Endodermal cell (in vitro differentiated cells): ENCODE data around the gene CALB2. TPM values are rescaled to one million over a fixed set of nuclear protein-coding genes. Genes with fewer than 3 reads are reported as not detected.

Experiments
- DNase-seq: peaks from one replicate; pipeline ENCODE4 v3.0.0-alpha.2; 2017
- H3K27ac ChIP-seq: 2 replicates; pipeline ENCODE4 v1.5.1; 2013; ENCODE audit warnings: mild to moderate bottlenecking, low read depth, low read length, moderate library complexity
- H3K27me3 ChIP-seq: 2 replicates; pipeline ENCODE4 v1.6.1; 2013; ENCODE audit warnings: mild to moderate bottlenecking, low read length, moderate library complexity; ENCODE audit not compliant: insufficient read depth, control insufficient read depth, poor library complexity, severe bottlenecking
- H3K36me3 ChIP-seq: 2 replicates; pipeline ENCODE4 v1.7.0; 2013; ENCODE audit warnings: mild to moderate bottlenecking, low read length, moderate library complexity; ENCODE audit not compliant: control insufficient read depth, insufficient read depth
- H3K4me1 ChIP-seq: one replicate; pipeline ENCODE4 v1.7.0; 2013; ENCODE audit warnings: low read length; ENCODE audit not compliant: control insufficient read depth, insufficient read depth
- H3K4me3 ChIP-seq: 2 replicates; pipeline ENCODE4 v1.5.1; 2013; ENCODE audit warnings: mild to moderate bottlenecking, low read length, moderate library complexity
- H3K9ac ChIP-seq: 2 replicates; pipeline ENCODE4 v1.6.1; 2013; ENCODE audit warnings: mild to moderate bottlenecking, low read length, moderate library complexity; ENCODE audit not compliant: poor library complexity, severe bottlenecking; ENCODE audit errors: extremely low read depth
- H3K9me3 ChIP-seq: 2 replicates; pipeline ENCODE4 v1.6.1; 2013; ENCODE audit warnings: mild to moderate bottlenecking, low read length, moderate library complexity; ENCODE audit not compliant: control insufficient read depth
- H3K27ac Mint-ChIP-seq: 2 replicates; pipeline ENCODE4 v1.8.0; 2020; ENCODE audit warnings: mixed read lengths
- H3K27me3 Mint-ChIP-seq: 2 replicates; pipeline ENCODE4 v1.8.0; 2021; ENCODE audit warnings: mild to moderate bottlenecking, mixed read lengths; ENCODE audit not compliant: insufficient read depth
- H3K36me3 Mint-ChIP-seq: 2 replicates; pipeline ENCODE4 v1.8.0; 2020; ENCODE audit warnings: low read depth, mixed read lengths
- H3K4me1 Mint-ChIP-seq: 2 replicates; pipeline ENCODE4 v1.8.0; 2020; ENCODE audit warnings: mixed read lengths
- H3K4me3 Mint-ChIP-seq: 2 replicates; pipeline ENCODE4 v1.8.0; 2020; ENCODE audit warnings: mild to moderate bottlenecking, moderate library complexity, mixed read lengths
- H3K9me3 Mint-ChIP-seq: 2 replicates; pipeline ENCODE4 v1.8.0; 2020; ENCODE audit warnings: mild to moderate bottlenecking, mixed read lengths
- CTCF ChIP-seq: fragments of 200-600 bp; sonication (generic); conservative IDR thresholded peaks from 2 replicates; pipeline ENCODE4 v1.5.0; 2021; ENCODE audit warnings: antibody characterized with exemption, mild to moderate bottlenecking
- WGBS, 2 experiments: methylation state at CpG; one replicate each; pipeline versions ENCODE4 v1.1.5 to v1.1.7; 2013; ENCODE audit warnings: missing lambda C conversion rate in 2 of 2, mixed read lengths in 1 of 2; ENCODE audit not compliant: insufficient coverage in 1 of 2, insufficient read length in 1 of 2; 5-methylcytosine and 5-hydroxymethylcytosine counted together
- total RNA-seq, 2 donors: library from RNA; stranded (reverse); fragmentation: NEBNext Ultra II Directional in 1 of 2; extraction: Animal tissue kit (Norgen Biotek cat#: 25700) in 1 of 2; gene quantifications; 2 replicates in 1 of 2; 3 replicates in 1 of 2; pipeline ENCODE4 v1.2.1, GENCODE V29; 2021

The CALB2 gene
- total RNA-seq, 2 donors from 2014 or later = 1.8 TPM; not detected in 1

- H3K4me3 ChIP-seq = no peak overlapping the region
- peaks cover 51% of the 10 kb centered on the region for H3K27me3 Mint-ChIP-seq
- H3K9ac ChIP-seq = no peak overlapping the region
- TF ChIP-seq CTCF = no peak
- peaks cover 23% of the 10 kb centered on the region for H3K27me3 ChIP-seq
- peaks cover 4% of the 10 kb centered on the region for H3K4me1 Mint-ChIP-seq
- no peaks in the 10 kb centered on the region for H3K9me3 ChIP-seq
- peaks cover 15% of the 10 kb centered on the region for H3K4me1 ChIP-seq
- H3K36me3 ChIP-seq = no peaks in the 10 kb centered on the region
- DNase-seq = no peak
- no peaks in the 10 kb centered on the region for H3K36me3 Mint-ChIP-seq
- 87 to 89% methylated on average over 5 to 6 of the region's 6 CpGs for WGBS, 2 experiments
- H3K27ac Mint-ChIP-seq = no peak overlapping the region
- H3K9me3 Mint-ChIP-seq = no peaks in the 10 kb centered on the region
- H3K4me3 Mint-ChIP-seq = no peak overlapping the region
- no peak overlapping the region for H3K27ac ChIP-seq
These were observed 74.4 kb downstream of the CALB2 start for GRCh38 chr16:71432906-71433305.

- Histone ChIP-seq H3K9ac (no peak overlapping the region), H3K36me3 (no peaks in the 10 kb centered on the region), H3K27me3 (peaks cover 44% of the 10 kb centered on the region), H3K27ac (no peak overlapping the region), H3K4me3 (no peak overlapping the region), H3K9me3 (no peaks in the 10 kb centered on the region), H3K4me1 (peaks cover 1% of the 10 kb centered on the region)
- Mint-ChIP-seq H3K27ac (no peak overlapping the region), H3K36me3 (no peaks in the 10 kb centered on the region), H3K4me1 (no peaks in the 10 kb centered on the region), H3K27me3 (peaks cover 54% of the 10 kb centered on the region), H3K9me3 (peaks cover 5% of the 10 kb centered on the region), H3K4me3 (no peak overlapping the region)
- WGBS, 2 experiments = 89 to 92% methylated on average over 5 to 7 of the region's 7 CpGs
- no peak for DNase-seq
- no peak for TF ChIP-seq CTCF
These were observed 78.0 kb downstream of the CALB2 start for GRCh38 chr16:71436473-71436872.

- Histone ChIP-seq H3K4me3 (no peak overlapping the region), H3K27me3 (peaks cover 37% of the 10 kb centered on the region), H3K36me3 (no peaks in the 10 kb centered on the region), H3K9ac (no peak overlapping the region), H3K4me1 (no peaks in the 10 kb centered on the region), H3K9me3 (no peaks in the 10 kb centered on the region), H3K27ac (no peak overlapping the region)
- Mint-ChIP-seq H3K27ac (no peak overlapping the region), H3K4me3 (no peak overlapping the region), H3K9me3 (peaks cover 20% of the 10 kb centered on the region), H3K4me1 (no peaks in the 10 kb centered on the region), H3K27me3 (peaks cover 44% of the 10 kb centered on the region), H3K36me3 (no peaks in the 10 kb centered on the region)
- no peak for TF ChIP-seq CTCF
- no peak for DNase-seq
- WGBS, 2 experiments = 50 to 57% methylated on average over 2 of the region's 3 CpGs
These were observed 81.0 kb downstream of the CALB2 start for GRCh38 chr16:71439523-71439922.

Other genes starting within 250 kb of the CALB2 start
- gene HYDIN, start 128.0 kb upstream of the CALB2 start, total RNA-seq = 1 to 10 TPM; 6.4 to 7.7 TPM
- gene CMTR2, start 69.3 kb upstream of the CALB2 start, total RNA-seq = 10 to 100 TPM; 16.1 to 17.2 TPM
- under 1 TPM; 0.22 to 0.24 TPM for gene TLE7, start 83.3 kb downstream of the CALB2 start, total RNA-seq
- gene ZNF23, start 103.5 kb downstream of the CALB2 start, total RNA-seq = 10 to 100 TPM in 1 of 2 donors, 1 to 10 TPM in 1; 9.4 to 13.6 TPM
- 1 to 10 TPM; 5.8 to 8.5 TPM for gene ZNF19, start 130.6 kb downstream of the CALB2 start, total RNA-seq
- gene CHST4, start 167.7 kb downstream of the CALB2 start, total RNA-seq = 1 to 10 TPM; 1.9 to 3.2 TPM
- under 1 TPM in 1 of 2 donors, not detected in 1; 0.07 TPM for gene TAT, start 218.4 kb downstream of the CALB2 start, total RNA-seq